HepG2 (cell line): ENCODE results near the gene KMT2E. TPM values are rescaled to one million over a fixed set of nuclear protein-coding genes. Genes with fewer than 3 reads are reported as not detected.
A peak's percentile ranks its signal among the peaks of the same experiment; 100 is the strongest.

Experiments used
- ARHGAP35 ChIP-seq: sonication (generic); formaldehyde crosslinking; IDR thresholded peaks from 2 replicates; pipeline ENCODE4 v1.9.0; 2022; ENCODE audit warnings: mild to moderate bottlenecking, inconsistent platforms, moderate library complexity, missing genetic modification reagents, borderline replicate concordance
- BRD4 ChIP-seq: sonication (generic); formaldehyde crosslinking; IDR thresholded peaks from 2 replicates; pipeline ENCODE4 v1.4.0; 2020; ENCODE audit warnings: missing genetic modification reagents
- CEBPB ChIP-seq: IDR thresholded peaks from 2 replicates; pipeline ENCODE4 v1.6.1; 2011; ENCODE audit warnings: low read depth, low read length, improper control_type of control experiment, borderline replicate concordance
- DDIT3 ChIP-seq: sonication (generic); formaldehyde crosslinking; IDR thresholded peaks from 2 replicates; pipeline ENCODE4 v1.4.0; 2020; ENCODE audit warnings: mild to moderate bottlenecking, missing genetic modification reagents
- ETV5 ChIP-seq: IDR thresholded peaks from 2 replicates; pipeline ENCODE4 v1.6.1; 2018; ENCODE audit warnings: missing biosample characterization, missing genetic modification reagents, inconsistent platforms, borderline replicate concordance
- EZH2 ChIP-seq: conservative IDR thresholded peaks from 2 replicates; pipeline ENCODE4 v1.6.1; 2012; ENCODE audit warnings: mild to moderate bottlenecking, low read depth, low read length, moderate library complexity
- GLMP ChIP-seq: sonication (generic); formaldehyde crosslinking; IDR thresholded peaks from 2 replicates; pipeline ENCODE4 v1.9.0; 2021; ENCODE audit warnings: missing genetic modification reagents, mild to moderate bottlenecking, borderline replicate concordance
- HCFC1 ChIP-seq: fragments of 150-350 bp; IDR thresholded peaks from 2 replicates; pipeline ENCODE4 v1.6.1; 2014; ENCODE audit warnings: low read depth, low read length
- KLF12 ChIP-seq: sonication (generic); formaldehyde crosslinking; IDR thresholded peaks from 2 replicates; pipeline ENCODE4 v1.4.0; 2020; ENCODE audit warnings: missing genetic modification reagents, borderline replicate concordance
- KMT2B ChIP-seq: IDR thresholded peaks from 2 replicates; pipeline ENCODE4 v1.6.1; 2016; ENCODE audit warnings: missing genetic modification reagents, missing compliant biosample characterization
- PCBP2 ChIP-seq: fragments of 200-400 bp; formaldehyde crosslinking; optimal IDR thresholded peaks from 2 replicates; pipeline ENCODE3; 2018; ENCODE audit warnings: low read length, low read depth; ENCODE audit not compliant: poor library complexity, severe bottlenecking
- SKIL ChIP-seq: sonication (generic); formaldehyde crosslinking; IDR thresholded peaks from 2 replicates; pipeline ENCODE4 v1.8.0; 2022; ENCODE audit warnings: missing genetic modification reagents, mild to moderate bottlenecking, moderate library complexity, borderline replicate concordance
- ZFP36L1 ChIP-seq: sonication (generic); formaldehyde crosslinking; IDR thresholded peaks from 2 replicates; pipeline ENCODE4 v1.8.0; 2022; ENCODE audit warnings: mild to moderate bottlenecking, missing genetic modification reagents, moderate library complexity
- ZNF570 ChIP-seq: sonication (generic); formaldehyde crosslinking; IDR thresholded peaks from 2 replicates; pipeline ENCODE4 v1.4.0; 2020; ENCODE audit warnings: mild to moderate bottlenecking, missing genetic modification reagents, borderline replicate concordance
- ZNF678 ChIP-seq: sonication (generic); formaldehyde crosslinking; IDR thresholded peaks from 2 replicates; pipeline ENCODE4 v1.4.0; 2020; ENCODE audit warnings: mild to moderate bottlenecking, missing genetic modification reagents
- ZNF790 ChIP-seq: sonication (generic); formaldehyde crosslinking; IDR thresholded peaks from 2 replicates; pipeline ENCODE4 v1.8.0; 2022; ENCODE audit warnings: missing genetic modification reagents, mild to moderate bottlenecking, borderline replicate concordance
- polyA plus RNA-seq, 8 experiments: library from polyadenylated mRNA; depleted of rRNA in 3 of 8; stranded (reverse) in 7 of 8; unstranded in 1 of 8; fragments of >200 nt; fragmentation: Illumina TruSeq in 4 of 8; extraction: Trizol in 4 of 8; gene quantifications; 2 replicates each; pipeline versions ENCODE4 v1.2.1 to v1.2.3, GENCODE V29; 2011 to 2016; ENCODE audit warnings: low read depth in 4 of 8, missing spikeins in 1 of 8, mixed read lengths in 1 of 8; ENCODE audit not compliant: insufficient read depth in 1 of 8
- total RNA-seq, 5 experiments: library from RNA; depleted of rRNA; stranded (reverse); fragments of >200 nt; fragmentation: Illumina TruSeq; extraction: Trizol; gene quantifications; 2 replicates each; pipeline ENCODE4 v1.2.3, GENCODE V29; 2016; ENCODE audit warnings: low read depth in 1 of 5
- TF ChIP-seq, protein P1 (sequence below): sonication (generic); formaldehyde crosslinking; IDR thresholded peaks from 2 replicates; pipeline ENCODE4 v1.8.0; 2022; ENCODE audit warnings: missing genetic modification reagents, mild to moderate bottlenecking, borderline replicate concordance
- TF ChIP-seq, protein P2 (sequence below): sonication (generic); formaldehyde crosslinking; IDR thresholded peaks from 2 replicates; pipeline ENCODE4 v1.8.0; 2022; ENCODE audit warnings: missing genetic modification reagents, low read depth, mild to moderate bottlenecking, borderline replicate concordance
- TF ChIP-seq, protein P3 (sequence below): sonication (generic); formaldehyde crosslinking; IDR thresholded peaks from 2 replicates; pipeline ENCODE4 v1.9.0; 2021; ENCODE audit warnings: missing genetic modification reagents, borderline replicate concordance
- TF ChIP-seq, protein P4 (sequence below): sonication (generic); formaldehyde crosslinking; conservative IDR thresholded peaks from 2 replicates; pipeline ENCODE4 v1.4.0; 2020; ENCODE audit warnings: missing genetic modification reagents

KMT2E gene
- total and polyA plus RNA-seq, 2 of the 13 experiments (the other 11 are each of a cell fraction or from before 2014, with no cell fraction given) = 6.3 to 24.4 TPM

DNA sequence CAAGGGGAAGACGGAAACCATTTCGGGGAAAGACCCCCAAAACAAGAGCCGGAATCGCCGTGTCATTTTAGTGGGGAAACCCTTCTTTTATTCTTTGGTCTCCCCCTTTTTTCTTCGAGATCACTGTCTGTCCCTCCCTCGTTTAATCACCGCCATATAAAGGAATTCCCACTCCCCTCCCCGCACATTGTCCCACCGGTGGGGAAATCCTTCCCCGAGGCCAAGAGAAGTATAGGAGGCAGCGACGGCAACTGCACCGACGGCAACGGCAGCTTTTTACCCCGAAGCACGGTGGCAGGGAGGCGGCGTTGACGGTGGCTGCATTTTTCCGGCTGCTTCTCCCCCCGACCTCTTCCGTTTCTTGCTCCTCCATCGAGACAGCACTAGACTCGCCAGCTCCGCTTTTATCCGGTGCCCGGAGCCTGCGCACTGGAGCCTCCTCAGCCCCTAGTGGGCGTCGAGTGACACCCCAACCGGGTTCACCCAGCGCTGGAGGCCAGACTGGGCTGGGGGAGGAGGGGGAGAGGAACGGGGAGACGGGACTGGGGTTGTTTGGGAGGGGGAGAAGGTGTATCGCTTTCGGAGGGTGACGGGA lies 687 bp upstream of the KMT2E start (continued):
- TF ChIP-seq, protein P1, sequence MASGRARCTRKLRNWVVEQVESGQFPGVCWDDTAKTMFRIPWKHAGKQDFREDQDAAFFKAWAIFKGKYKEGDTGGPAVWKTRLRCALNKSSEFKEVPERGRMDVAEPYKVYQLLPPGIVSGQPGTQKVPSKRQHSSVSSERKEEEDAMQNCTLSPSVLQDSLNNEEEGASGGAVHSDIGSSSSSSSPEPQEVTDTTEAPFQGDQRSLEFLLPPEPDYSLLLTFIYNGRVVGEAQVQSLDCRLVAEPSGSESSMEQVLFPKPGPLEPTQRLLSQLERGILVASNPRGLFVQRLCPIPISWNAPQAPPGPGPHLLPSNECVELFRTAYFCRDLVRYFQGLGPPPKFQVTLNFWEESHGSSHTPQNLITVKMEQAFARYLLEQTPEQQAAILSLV (CRISPR knock-in tag) = no peak
- TF ChIP-seq ETV5 (CRISPR knock-in tag) = no peak
- no peak for TF ChIP-seq DDIT3 (CRISPR knock-in tag)
- TF ChIP-seq ZFP36L1 (CRISPR knock-in tag) = no peak; the same call in none of the 2 replicates
- TF ChIP-seq KLF12 (CRISPR knock-in tag) = no peak
- 0 out of 2 replicates have a peak, but pooled peaks have one; percentile 60 for TF ChIP-seq ZNF570 (CRISPR knock-in tag)
- no peak for TF ChIP-seq PCBP2
- TF ChIP-seq BRD4 (CRISPR knock-in tag) = 0 out of 2 replicates have a peak, but pooled peaks have one; percentile 39
- no peak for TF ChIP-seq HCFC1
- no peak for TF ChIP-seq EZH2
- TF ChIP-seq CEBPB = no peak
- TF ChIP-seq, protein P2, sequence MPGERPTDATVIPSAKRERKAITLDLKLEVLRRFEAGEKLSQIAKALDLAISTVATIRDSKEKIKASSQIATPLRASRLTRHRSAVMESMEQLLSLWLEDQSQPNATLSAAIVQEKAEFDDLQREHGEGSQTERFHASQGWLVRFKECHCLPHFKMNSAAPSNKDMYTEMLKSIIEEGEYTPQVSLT = no peak
- TF ChIP-seq ZNF678 (CRISPR knock-in tag) = peak; percentile 39; the same call in 1 of the 2 replicates
- TF ChIP-seq ZNF790 (CRISPR knock-in tag) = no peak
- TF ChIP-seq GLMP (CRISPR knock-in tag) = no peak
- no peak for TF ChIP-seq ARHGAP35 (CRISPR knock-in tag)
- TF ChIP-seq, protein P3, sequence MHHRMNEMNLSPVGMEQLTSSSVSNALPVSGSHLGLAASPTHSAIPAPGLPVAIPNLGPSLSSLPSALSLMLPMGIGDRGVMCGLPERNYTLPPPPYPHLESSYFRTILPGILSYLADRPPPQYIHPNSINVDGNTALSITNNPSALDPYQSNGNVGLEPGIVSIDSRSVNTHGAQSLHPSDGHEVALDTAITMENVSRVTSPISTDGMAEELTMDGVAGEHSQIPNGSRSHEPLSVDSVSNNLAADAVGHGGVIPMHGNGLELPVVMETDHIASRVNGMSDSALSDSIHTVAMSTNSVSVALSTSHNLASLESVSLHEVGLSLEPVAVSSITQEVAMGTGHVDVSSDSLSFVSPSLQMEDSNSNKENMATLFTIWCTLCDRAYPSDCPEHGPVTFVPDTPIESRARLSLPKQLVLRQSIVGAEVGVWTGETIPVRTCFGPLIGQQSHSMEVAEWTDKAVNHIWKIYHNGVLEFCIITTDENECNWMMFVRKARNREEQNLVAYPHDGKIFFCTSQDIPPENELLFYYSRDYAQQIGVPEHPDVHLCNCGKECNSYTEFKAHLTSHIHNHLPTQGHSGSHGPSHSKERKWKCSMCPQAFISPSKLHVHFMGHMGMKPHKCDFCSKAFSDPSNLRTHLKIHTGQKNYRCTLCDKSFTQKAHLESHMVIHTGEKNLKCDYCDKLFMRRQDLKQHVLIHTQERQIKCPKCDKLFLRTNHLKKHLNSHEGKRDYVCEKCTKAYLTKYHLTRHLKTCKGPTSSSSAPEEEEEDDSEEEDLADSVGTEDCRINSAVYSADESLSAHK (CRISPR knock-in tag) = no peak
- no peak for TF ChIP-seq KMT2B (CRISPR knock-in tag)
- TF ChIP-seq, protein P4, sequence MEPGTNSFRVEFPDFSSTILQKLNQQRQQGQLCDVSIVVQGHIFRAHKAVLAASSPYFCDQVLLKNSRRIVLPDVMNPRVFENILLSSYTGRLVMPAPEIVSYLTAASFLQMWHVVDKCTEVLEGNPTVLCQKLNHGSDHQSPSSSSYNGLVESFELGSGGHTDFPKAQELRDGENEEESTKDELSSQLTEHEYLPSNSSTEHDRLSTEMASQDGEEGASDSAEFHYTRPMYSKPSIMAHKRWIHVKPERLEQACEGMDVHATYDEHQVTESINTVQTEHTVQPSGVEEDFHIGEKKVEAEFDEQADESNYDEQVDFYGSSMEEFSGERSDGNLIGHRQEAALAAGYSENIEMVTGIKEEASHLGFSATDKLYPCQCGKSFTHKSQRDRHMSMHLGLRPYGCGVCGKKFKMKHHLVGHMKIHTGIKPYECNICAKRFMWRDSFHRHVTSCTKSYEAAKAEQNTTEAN (CRISPR knock-in tag) = peak; percentile 9; the same call in 1 of the 2 replicates
- TF ChIP-seq SKIL (CRISPR knock-in tag) = no peak
